ENCODE measurements around the gene HMGCS2.
"Not testable (repeated sequence)": the region's sequence is repeated elsewhere in the genome, so short reads cannot be mapped to it uniquely, and the experiment has no call there.

The HMGCS2 gene

DNA sequence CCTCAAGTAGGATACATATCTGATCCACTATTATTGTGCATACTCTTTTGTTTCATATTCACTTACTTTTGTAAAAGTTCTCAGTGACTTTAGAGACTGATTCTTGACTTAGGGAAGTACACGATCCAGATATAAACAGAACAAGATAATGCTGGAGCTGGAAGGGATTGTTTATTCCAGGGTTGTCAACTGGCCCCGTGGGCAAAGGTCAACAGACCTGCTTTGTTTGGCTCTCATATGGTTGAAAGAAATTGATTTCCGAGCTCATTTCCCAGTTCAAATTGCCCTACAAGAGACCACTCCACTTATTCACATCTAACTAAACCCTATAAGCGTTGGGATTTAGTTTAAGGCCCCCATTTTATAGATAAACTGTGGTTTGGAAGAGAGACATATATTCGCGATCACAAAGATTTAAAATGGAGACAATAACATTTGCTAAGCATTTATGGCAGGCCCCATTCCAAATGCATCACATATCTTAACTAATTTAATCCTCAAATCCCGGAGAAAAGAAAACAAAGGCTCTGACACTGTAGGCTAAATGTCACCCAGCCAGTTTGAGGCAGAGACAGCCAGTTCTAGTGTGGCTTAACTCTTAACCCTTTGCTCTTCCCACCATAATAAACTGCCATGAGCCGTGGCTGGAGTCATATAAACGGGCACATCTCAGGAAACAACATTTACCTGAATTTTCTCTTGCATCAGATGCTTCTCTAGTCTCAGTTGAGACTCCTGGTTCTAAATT is 21.9 kb upstream of the HMGCS2 start:
- H3K4me1 ChIP-seq (ENCODE audit: control insufficient read depth, insufficient read depth, low read length) = 0 out of 2 replicates have a peak, but pooled peaks cover 2% of the 10 kb centered on the region
- H3K27me3 ChIP-seq (ENCODE audit: control insufficient read depth, insufficient read depth, low read length) = no peaks in the 10 kb centered on the region
- no peak overlapping the region for H3K27ac ChIP-seq (ENCODE audit: low read length)
- H3K4me3 ChIP-seq (ENCODE audit: low read length) = no peak overlapping the region
- no peaks in the 10 kb centered on the region for H3K9me3 ChIP-seq (ENCODE audit: control insufficient read depth, insufficient read depth, low read length)
- no CpG with 5 or more reads among the region's 9 CpGs for WGBS (ENCODE audit: insufficient coverage, insufficient read length)
- DNase-seq (ENCODE audit: low read depth, low spot score) = no peak
- no peaks in the 10 kb centered on the region for H3K36me3 ChIP-seq (ENCODE audit: control insufficient read depth, insufficient read depth, low read length)

DNA sequence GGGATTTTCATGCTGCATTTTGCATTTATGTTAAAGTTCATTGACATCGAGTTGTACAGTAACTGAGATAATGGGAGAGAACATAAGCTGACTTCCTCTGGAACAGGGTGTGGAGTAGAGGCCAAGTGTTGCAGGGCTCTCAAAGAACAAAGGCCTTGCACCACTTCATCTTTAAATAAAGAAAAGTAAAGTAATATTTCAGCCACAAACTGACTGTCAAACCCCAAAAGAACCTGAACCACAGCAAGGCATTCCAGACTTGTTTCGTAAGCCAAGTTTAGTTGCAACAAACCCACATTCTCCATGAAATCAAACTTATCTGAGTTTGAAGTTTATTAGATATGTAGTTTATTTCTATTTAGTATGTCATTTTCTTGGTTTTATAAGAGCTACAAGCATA is 19.1 kb upstream of the HMGCS2 start:
- Histone ChIP-seq H3K9me3 (ENCODE audit: control insufficient read depth, insufficient read depth, low read length) (no peaks in the 10 kb centered on the region), H3K27ac (ENCODE audit: low read length) (no peak overlapping the region), H3K4me1 (ENCODE audit: control insufficient read depth, insufficient read depth, low read length) (0 out of 2 replicates have a peak, but pooled peaks cover 2% of the 10 kb centered on the region), H3K36me3 (ENCODE audit: control insufficient read depth, insufficient read depth, low read length) (no peaks in the 10 kb centered on the region), H3K27me3 (ENCODE audit: control insufficient read depth, insufficient read depth, low read length) (no peaks in the 10 kb centered on the region), H3K4me3 (ENCODE audit: low read length) (no peak overlapping the region)
- WGBS (ENCODE audit: insufficient coverage, insufficient read length) = no CpG with 5 or more reads among the region's 2 CpGs
- no peak for DNase-seq (ENCODE audit: low read depth, low spot score)

DNA sequence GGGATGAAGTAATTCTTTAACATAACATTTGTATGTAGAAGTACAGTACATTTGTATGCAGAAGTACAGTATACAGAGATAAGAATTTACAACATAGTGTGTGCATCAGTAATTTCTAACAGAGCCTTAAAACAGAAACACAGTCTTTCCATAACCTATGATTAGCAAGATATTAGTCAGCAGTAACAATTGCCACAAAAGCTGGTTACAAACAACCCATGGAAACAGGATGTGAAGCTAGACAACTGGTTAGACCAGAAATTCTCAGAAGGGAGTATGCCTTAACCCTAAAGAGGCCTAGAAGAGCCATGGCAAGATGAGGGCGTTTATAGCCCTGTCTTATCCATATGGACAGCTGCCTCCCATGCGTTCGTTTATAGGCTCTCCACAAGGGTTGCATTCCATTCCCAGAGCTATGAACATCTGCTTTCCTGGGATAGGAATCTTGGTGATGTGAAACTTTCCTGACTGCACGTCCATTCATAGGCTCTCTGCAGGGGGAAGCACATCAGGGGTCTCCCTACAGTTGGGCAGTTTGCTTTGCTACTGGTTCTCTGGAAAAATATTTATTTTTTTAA is 17.9 kb upstream of the HMGCS2 start:
- H3K36me3 ChIP-seq (ENCODE audit: control insufficient read depth, insufficient read depth, low read length); H3K27ac ChIP-seq (ENCODE audit: low read length); H3K4me3 ChIP-seq (ENCODE audit: low read length); DNase-seq (ENCODE audit: low read depth, low spot score); H3K9me3 ChIP-seq (ENCODE audit: control insufficient read depth, insufficient read depth, low read length); H3K4me1 ChIP-seq (ENCODE audit: control insufficient read depth, insufficient read depth, low read length); H3K27me3 ChIP-seq (ENCODE audit: control insufficient read depth, insufficient read depth, low read length): not testable (repeated sequence)
- no CpG with 5 or more reads among the region's 4 CpGs for WGBS (ENCODE audit: insufficient coverage, insufficient read length)

DNA sequence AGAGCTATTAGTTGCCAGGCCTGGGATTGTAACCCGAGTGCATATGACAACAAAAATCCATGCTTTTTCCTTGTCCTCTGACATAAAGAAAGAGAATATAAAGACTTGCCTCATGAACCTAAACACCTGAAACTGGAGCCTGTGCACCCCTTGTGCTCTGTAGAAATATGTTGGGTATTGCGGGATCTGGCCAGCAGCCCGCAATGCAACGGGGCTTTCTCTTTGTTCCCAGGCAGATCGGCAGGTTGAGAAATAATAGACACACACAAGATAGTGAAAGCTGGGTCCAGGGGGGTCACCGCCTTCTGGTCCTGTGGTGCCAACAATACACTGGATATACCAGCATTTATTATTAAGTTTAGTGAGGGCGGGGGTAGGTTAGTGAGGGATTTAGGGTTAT is 17.3 kb upstream of the HMGCS2 start:
- H3K9me3 ChIP-seq (ENCODE audit: control insufficient read depth, insufficient read depth, low read length); H3K27ac ChIP-seq (ENCODE audit: low read length); H3K36me3 ChIP-seq (ENCODE audit: control insufficient read depth, insufficient read depth, low read length); H3K27me3 ChIP-seq (ENCODE audit: control insufficient read depth, insufficient read depth, low read length); H3K4me1 ChIP-seq (ENCODE audit: control insufficient read depth, insufficient read depth, low read length); DNase-seq (ENCODE audit: low read depth, low spot score); H3K4me3 ChIP-seq (ENCODE audit: low read length): not testable (repeated sequence)
- WGBS (ENCODE audit: insufficient coverage, insufficient read length) = no CpG with 5 or more reads among the region's 7 CpGs

DNA sequence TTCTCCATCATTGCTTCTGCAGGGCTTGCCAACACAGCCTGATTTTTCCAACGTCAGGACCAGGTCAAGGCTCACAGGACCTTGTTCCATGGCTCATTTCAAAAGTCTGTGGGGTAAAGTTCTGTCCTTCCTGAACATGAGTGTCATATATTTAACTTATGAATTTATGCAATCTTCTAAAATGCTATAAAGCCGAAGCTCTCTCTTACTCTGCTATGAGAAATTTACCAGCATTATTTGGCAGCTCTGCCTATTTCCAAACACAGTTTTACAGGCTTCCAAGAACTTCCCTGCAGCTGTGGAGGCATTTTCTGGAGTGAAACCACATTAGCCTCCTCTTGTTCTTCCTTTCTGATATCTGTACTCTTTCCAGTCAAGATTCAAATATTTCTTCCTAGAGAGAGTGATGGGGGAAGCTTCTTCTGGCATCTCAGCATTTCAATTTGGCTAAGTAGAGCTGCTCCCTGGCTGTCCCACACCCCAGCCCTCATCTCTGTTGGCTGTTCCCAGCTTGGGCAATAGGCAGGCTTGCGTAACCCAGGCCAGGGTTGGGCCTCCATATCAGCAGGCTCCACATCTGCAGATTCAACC is 15.6 kb upstream of the HMGCS2 start:
- Histone ChIP-seq H3K36me3 (ENCODE audit: control insufficient read depth, insufficient read depth, low read length) (no peaks in the 10 kb centered on the region), H3K27ac (ENCODE audit: low read length) (no peak overlapping the region), H3K4me1 (ENCODE audit: control insufficient read depth, insufficient read depth, low read length) (no peaks in the 10 kb centered on the region), H3K27me3 (ENCODE audit: control insufficient read depth, insufficient read depth, low read length) (no peaks in the 10 kb centered on the region), H3K4me3 (ENCODE audit: low read length) (no peak overlapping the region), H3K9me3 (ENCODE audit: control insufficient read depth, insufficient read depth, low read length) (no peaks in the 10 kb centered on the region)
- WGBS (ENCODE audit: insufficient coverage, insufficient read length) = no CpG with 5 or more reads among the region's 3 CpGs
- DNase-seq (ENCODE audit: low read depth, low spot score) = no peak

DNA sequence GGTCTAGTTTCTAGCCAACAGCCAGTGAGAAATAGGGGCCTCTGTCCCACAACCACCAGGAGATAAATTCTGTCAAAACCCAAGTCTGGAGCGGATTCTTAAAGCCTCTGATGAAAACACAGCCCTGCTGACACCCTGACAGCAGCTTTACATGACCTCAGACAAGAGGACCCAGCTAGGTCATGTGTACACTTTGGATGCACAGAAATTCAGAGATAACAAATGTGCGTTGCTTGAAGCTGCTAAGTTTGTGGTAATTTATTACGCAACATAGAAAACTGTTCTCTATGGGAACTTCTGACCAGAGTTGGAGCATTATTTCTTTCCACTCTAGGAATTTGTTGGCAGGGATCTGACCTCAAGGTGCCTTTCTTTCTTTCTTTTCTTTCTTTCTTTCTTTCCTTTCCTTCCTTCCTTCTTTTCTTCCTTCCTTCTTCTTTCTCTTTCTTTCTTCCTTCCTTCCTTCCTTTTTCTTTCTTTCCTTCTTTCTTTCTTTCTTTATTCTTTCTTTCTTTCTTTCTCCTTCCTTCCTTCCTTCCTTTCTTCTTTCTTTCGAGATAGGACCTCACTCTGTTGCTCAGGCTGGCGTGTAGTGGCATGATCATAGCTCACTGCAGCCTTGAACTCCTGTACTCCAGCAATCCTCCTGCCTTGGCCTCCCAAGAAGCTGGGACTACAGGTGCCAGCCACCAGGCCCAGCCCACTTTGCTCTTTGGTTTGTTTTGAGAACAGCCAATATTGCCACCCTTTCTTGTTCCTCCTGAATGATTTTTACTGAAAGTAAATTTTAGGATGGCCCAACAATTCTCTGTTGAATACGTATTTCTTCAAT is 14.9 kb upstream of the HMGCS2 start:
- H3K4me3 ChIP-seq (ENCODE audit: low read length) = no peak overlapping the region
- no CpG with 5 or more reads among the region's 6 CpGs for WGBS (ENCODE audit: insufficient coverage, insufficient read length)
- DNase-seq (ENCODE audit: low read depth, low spot score) = no peak
- H3K4me1 ChIP-seq (ENCODE audit: control insufficient read depth, insufficient read depth, low read length) = no peaks in the 10 kb centered on the region
- no peaks in the 10 kb centered on the region for H3K27me3 ChIP-seq (ENCODE audit: control insufficient read depth, insufficient read depth, low read length)
- H3K27ac ChIP-seq (ENCODE audit: low read length) = no peak overlapping the region
- H3K9me3 ChIP-seq (ENCODE audit: control insufficient read depth, insufficient read depth, low read length) = no peaks in the 10 kb centered on the region
- H3K36me3 ChIP-seq (ENCODE audit: control insufficient read depth, insufficient read depth, low read length) = no peaks in the 10 kb centered on the region

DNA sequence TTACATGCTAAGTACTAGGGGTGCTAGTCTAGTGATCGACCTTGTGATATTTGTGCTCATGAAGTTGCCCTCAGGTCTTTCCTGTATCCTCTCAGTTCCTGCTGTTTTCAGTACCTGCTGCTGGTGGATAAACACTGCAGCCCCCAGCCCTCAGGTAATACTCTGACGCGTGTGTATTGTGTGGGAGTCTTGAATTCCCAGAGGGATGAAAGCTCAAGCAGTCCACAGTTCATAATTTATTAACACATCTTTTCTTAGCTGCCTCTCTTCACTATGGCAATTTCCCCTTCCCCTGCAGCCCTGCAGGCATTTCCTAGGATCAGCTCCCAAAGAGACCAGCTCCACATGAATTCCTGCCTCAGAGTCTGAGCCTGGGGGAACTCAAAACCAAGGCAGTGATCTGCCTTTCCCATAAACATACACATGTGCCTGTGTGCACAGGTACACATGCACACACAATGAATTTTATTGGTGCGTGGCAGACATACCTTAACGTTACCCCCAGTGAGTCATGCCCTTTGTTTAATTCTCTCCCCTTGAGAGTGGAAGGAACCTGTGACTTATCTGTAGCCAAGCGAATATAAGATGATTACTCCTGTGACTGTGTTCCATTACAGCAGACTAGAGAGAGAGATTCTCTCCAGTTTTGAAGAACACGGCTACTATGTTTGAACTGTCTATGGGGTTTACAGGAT is 14.1 kb upstream of the HMGCS2 start:
- no peak for DNase-seq (ENCODE audit: low read depth, low spot score)
- Histone ChIP-seq H3K4me3 (ENCODE audit: low read length) (no peak overlapping the region), H3K9me3 (ENCODE audit: control insufficient read depth, insufficient read depth, low read length) (no peaks in the 10 kb centered on the region), H3K36me3 (ENCODE audit: control insufficient read depth, insufficient read depth, low read length) (no peaks in the 10 kb centered on the region), H3K27ac (ENCODE audit: low read length) (no peak overlapping the region), H3K27me3 (ENCODE audit: control insufficient read depth, insufficient read depth, low read length) (no peaks in the 10 kb centered on the region), H3K4me1 (ENCODE audit: control insufficient read depth, insufficient read depth, low read length) (no peaks in the 10 kb centered on the region)
- WGBS (ENCODE audit: insufficient coverage, insufficient read length) = no CpG with 5 or more reads among the region's 7 CpGs

DNA sequence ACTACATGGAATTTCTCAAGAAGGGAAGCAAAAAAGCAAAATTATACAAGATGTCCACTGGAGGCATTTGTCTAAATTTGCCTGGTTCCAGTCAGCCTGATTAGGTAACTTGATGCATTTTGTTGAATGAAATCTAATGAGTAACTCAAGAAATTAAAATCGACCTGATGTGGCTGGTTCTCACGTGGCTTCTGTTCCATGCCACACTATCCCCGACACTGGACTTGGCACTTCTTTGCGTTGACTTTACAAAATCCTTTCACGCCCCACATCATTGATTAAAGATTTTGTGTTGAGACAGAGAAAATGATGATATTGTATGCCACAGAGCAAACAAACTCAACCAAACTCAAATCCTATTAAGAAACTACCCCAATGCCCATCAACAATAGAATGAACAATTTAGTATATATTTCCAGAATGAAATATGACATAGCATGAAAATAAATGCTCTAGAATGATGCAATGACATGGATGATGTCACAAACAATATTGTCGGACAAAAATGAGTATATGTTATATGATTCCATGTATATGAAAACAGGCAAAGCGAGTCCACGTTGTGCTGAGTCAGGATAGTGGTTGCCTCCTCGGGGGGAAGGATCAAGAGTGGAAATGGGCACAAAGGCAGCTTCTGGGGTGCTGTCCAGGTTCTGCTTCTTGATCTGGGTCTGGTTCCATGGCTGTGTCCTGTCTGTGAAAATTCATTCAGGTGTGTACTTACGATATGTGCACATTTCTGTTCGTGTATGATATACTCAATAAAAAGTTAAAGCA is 12.9 kb upstream of the HMGCS2 start:
- no peaks in the 10 kb centered on the region for H3K4me1 ChIP-seq (ENCODE audit: control insufficient read depth, insufficient read depth, low read length)
- H3K4me3 ChIP-seq (ENCODE audit: low read length) = no peak overlapping the region
- no peaks in the 10 kb centered on the region for H3K9me3 ChIP-seq (ENCODE audit: control insufficient read depth, insufficient read depth, low read length)
- no peaks in the 10 kb centered on the region for H3K36me3 ChIP-seq (ENCODE audit: control insufficient read depth, insufficient read depth, low read length)
- no peak overlapping the region for H3K27ac ChIP-seq (ENCODE audit: low read length)
- no CpG with 5 or more reads among the region's 11 CpGs for WGBS (ENCODE audit: insufficient coverage, insufficient read length)
- H3K27me3 ChIP-seq (ENCODE audit: control insufficient read depth, insufficient read depth, low read length) = no peaks in the 10 kb centered on the region
- DNase-seq (ENCODE audit: low read depth, low spot score) = no peak

DNA sequence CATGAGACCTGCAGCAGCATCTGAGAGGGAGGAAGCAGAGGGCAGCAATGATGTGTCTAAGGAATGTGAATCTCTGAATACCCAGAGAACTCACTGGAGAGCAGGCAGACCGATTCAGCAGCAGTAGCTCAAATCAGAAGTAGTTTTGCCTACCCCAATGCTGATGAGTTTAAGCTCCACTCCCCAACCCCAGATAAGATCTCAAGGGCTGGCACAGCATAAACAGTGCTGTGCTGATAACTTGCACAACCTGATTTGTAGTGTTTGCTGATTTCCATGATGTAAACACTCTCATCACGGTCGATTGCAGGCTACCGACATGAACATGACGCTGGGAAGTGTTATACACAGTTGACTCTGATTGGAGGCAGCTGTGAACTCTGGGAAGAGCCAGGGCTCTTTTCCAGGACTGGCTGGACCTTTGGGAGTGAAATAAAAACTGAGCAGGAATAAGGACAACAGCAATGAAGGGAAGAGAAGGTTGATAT is 11.2 kb upstream of the HMGCS2 start:
- no CpG with 5 or more reads among the region's 5 CpGs for WGBS (ENCODE audit: insufficient coverage, insufficient read length)
- Histone ChIP-seq H3K4me3 (ENCODE audit: low read length) (no peak overlapping the region), H3K27ac (ENCODE audit: low read length) (no peak overlapping the region), H3K9me3 (ENCODE audit: control insufficient read depth, insufficient read depth, low read length) (no peaks in the 10 kb centered on the region), H3K4me1 (ENCODE audit: control insufficient read depth, insufficient read depth, low read length) (no peaks in the 10 kb centered on the region), H3K36me3 (ENCODE audit: control insufficient read depth, insufficient read depth, low read length) (no peaks in the 10 kb centered on the region), H3K27me3 (ENCODE audit: control insufficient read depth, insufficient read depth, low read length) (no peaks in the 10 kb centered on the region)
- no peak for DNase-seq (ENCODE audit: low read depth, low spot score)

Measured in iPS DF 6.9 (cell line).